GM12891 (cell line): Measurements from ENCODE around the gene NDUFS7.

Source experiments
- PAX5 ChIP-seq: IDR thresholded peaks from 2 replicates; pipeline ENCODE4 v1.6.1; 2011; ENCODE audit warnings: low read length, moderate library complexity, mild to moderate bottlenecking; ENCODE audit not compliant: insufficient read depth, severe bottlenecking
- POLR2A ChIP-seq: IDR thresholded peaks from 2 replicates; pipeline ENCODE4 v1.6.1; 2011; ENCODE audit warnings: low read depth, low read length, control low read depth
- POLR2AphosphoS5 ChIP-seq: IDR thresholded peaks from 2 replicates; pipeline ENCODE4 v1.6.1; 2011; ENCODE audit warnings: low read depth, low read length, control low read depth
- TAF1 ChIP-seq: IDR thresholded peaks from 2 replicates; pipeline ENCODE4 v1.6.1; 2011; ENCODE audit warnings: low read depth, low read length, control low read depth

DNA sequence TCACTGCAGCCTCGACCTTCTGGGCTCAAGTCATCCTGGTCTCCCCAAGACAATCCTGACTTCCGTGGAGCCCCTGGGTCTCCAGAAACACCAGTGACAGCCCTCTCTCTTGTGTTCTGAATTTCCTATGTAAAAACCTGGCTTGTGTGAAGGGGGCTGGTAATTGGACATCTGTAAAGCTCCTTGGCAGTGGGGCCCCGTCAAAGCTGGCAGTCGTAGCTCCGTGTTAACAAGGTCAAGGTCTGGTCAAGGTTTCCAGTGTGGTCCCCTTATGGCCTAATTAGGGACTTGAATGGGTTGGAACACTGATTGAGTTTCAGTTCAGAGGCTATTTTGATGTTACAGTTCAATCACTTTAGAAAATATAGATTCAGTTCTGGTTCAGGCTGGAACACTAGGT lies 32.8 kb upstream of the NDUFS7 start:
- TF ChIP-seq POLR2A = no peak
- no peak for TF ChIP-seq POLR2AphosphoS5
- no peak for TF ChIP-seq TAF1
- TF ChIP-seq PAX5 = no peak
